Measurements from ENCODE around the gene ADAMTS12. TPM values are rescaled to one million over a fixed set of nuclear protein-coding genes. Genes with fewer than 3 reads are reported as not detected.

The ADAMTS12 gene
- total and polyA plus RNA-seq, 2 of the 8 experiments (the other 6 are each of a cell fraction or from before 2014, with no cell fraction given): 6.4 to 12.8 TPM

- no peak overlapping the region for H3K23ac ChIP-seq (ENCODE audit: insufficient read length)
- H4K8ac ChIP-seq (ENCODE audit: extremely low read depth, insufficient read depth, low read length): no peak overlapping the region
- H2BK20ac ChIP-seq (ENCODE audit: low read length): no peak overlapping the region
- no peak overlapping the region for H2BK120ac ChIP-seq (replicated peaks; ENCODE audit: low read depth, low read length)
- H3K9me3 ChIP-seq (ENCODE audit: insufficient read depth in 2 of 2, low read depth in 1 of 2, low read length in 1 of 2): no peaks in the 10 kb centered on the region
- no peaks in the 10 kb centered on the region for H3K27me3 ChIP-seq (replicated peaks in 1 of 4; ENCODE audit: control insufficient read depth in 3 of 4, extremely low read depth in 1 of 4, insufficient read depth in 3 of 4, low read length in 3 of 4)
- peaks cover 2% of the 10 kb centered on the region; the same call in 1 of the 2 replicates for H3K23me2 ChIP-seq (ENCODE audit: low read depth, low read length)
- no peaks in the 10 kb centered on the region for H4K20me1 ChIP-seq (replicated peaks in 1 of 2; ENCODE audit: control insufficient read depth in 1 of 2, insufficient read depth in 2 of 2, low read length in 2 of 2)
- H3K79me1 ChIP-seq (ENCODE audit: low read depth, low read length): no peaks in the 10 kb centered on the region
- ChIA-PET CTCF (ENCODE audit: partially characterized antibody) (interaction anchor here (1.7 kb wide), 1 partner anchor 10 kb away, joined by 7 read pairs; no protein-coding TSS in a partner anchor), POLR2A (ENCODE audit: partially characterized antibody) (interaction anchor here (1.1 to 3.6 kb wide), 4 partner anchors 10 to 40 kb away, joined by 3 to 21 read pairs (median 10); partner anchors contain the start of gene TARS1)
- no peak overlapping the region for H2BK12ac ChIP-seq (ENCODE audit: low read depth, low read length)
- FAIRE-seq (no peak), DNase-seq (ENCODE audit: low read depth in 1 of 2, low spot score in 2 of 2) (no peak)
- H4K91ac ChIP-seq (replicated peaks; ENCODE audit: insufficient read length, low read length): no peak overlapping the region
- no peaks in the 10 kb centered on the region for H3K79me2 ChIP-seq (ENCODE audit: control insufficient read depth in 1 of 2, insufficient read depth in 2 of 2, low read length in 2 of 2)
- no peak overlapping the region for H2AK5ac ChIP-seq (ENCODE audit: low read depth, low read length)
- H3K18ac ChIP-seq (ENCODE audit: extremely low read depth, low read length): no peak overlapping the region
- no peak overlapping the region for H3K4me3 ChIP-seq (ENCODE audit: extremely low read depth in 1 of 4, insufficient read depth in 2 of 4, low read depth in 3 of 4, low read length in 4 of 4)
- H3K4me1 ChIP-seq (replicated peaks in 1 of 4; ENCODE audit: control insufficient read depth in 3 of 4, insufficient read depth in 4 of 4, low read length in 3 of 4): peaks cover 0 to 2% (median 0%) of the 10 kb centered on the region in 4 experiments; a peak in 1 of 7 replicates
- H2BK5ac ChIP-seq (ENCODE audit: low read depth, low read length): no peak overlapping the region
- H3K56ac ChIP-seq (replicated peaks; ENCODE audit: insufficient read length, low read depth, low read length): no peak overlapping the region
- no peak overlapping the region for H3K14ac ChIP-seq (ENCODE audit: insufficient read length)
- peaks cover under 1 to 44% (median 6%) of the 10 kb centered on the region in 4 experiments; a peak in 7 of 8 replicates for H3K36me3 ChIP-seq (ENCODE audit: control insufficient read depth in 2 of 4, insufficient read depth in 4 of 4, low read length in 3 of 4)
- no peak overlapping the region for H2BK15ac ChIP-seq (ENCODE audit: low read length)
- no peak overlapping the region for H3K27ac ChIP-seq (ENCODE audit: low read depth, low read length)
- WGBS, 2 experiments (ENCODE audit: extremely low coverage in 1 of 2, insufficient coverage in 1 of 2, insufficient read length in 1 of 2, insufficient replicate concordance in 2 of 2, low coverage in 1 of 2, low lambda C conversion rate in 2 of 2, missing lambda C conversion rate in 1 of 2): 100% methylated on average over 2 of the region's 2 CpGs; no CpG with 5 or more reads in 1 of the 2 experiments
- H3K9ac ChIP-seq (replicated peaks in 1 of 4; ENCODE audit: extremely low read depth in 1 of 4, low read depth in 3 of 4, low read length in 3 of 4): no peak overlapping the region
- no peak overlapping the region for H3K4me2 ChIP-seq (ENCODE audit: insufficient read depth in 1 of 2, low read depth in 2 of 2, low read length in 2 of 2)
- TF ChIP-seq PHF8 (conservative IDR thresholded peaks at IDR 0.05; ENCODE audit: low read depth, low read length) (no peak), SAP30 (IDR thresholded peaks at IDR 0.05; ENCODE audit: insufficient read depth, insufficient replicate concordance, low read length) (no peak), CHD1 (IDR thresholded peaks at IDR 0.05; ENCODE audit: low read depth, low read length) (no peak), SP1 (IDR thresholded peaks at IDR 0.05; ENCODE audit: low read depth, low read length) (no peak), RBBP5 (IDR thresholded peaks at IDR 0.05; ENCODE audit: borderline replicate concordance, low read depth, low read length) (no peak), POU5F1 (IDR thresholded peaks at IDR 0.05; ENCODE audit: low read depth, low read length) (no peak)
- H4K5ac ChIP-seq (ENCODE audit: insufficient read length, low read depth, low read length): no peak overlapping the region
- no peak overlapping the region for H3K4ac ChIP-seq (replicated peaks; ENCODE audit: insufficient read length, low read depth, low read length)
- no peak overlapping the region for H2AFZ ChIP-seq (ENCODE audit: low read length)
Observed at GRCh38 chr5:33480876-33481275, 410.9 kb downstream of the ADAMTS12 start.

All from H1 (cell line).